GM15510 (cell line): ENCODE results near the gene PSMC3IP.

Experiments
- POLR2A ChIP-seq: IDR thresholded peaks from 3 replicates; pipeline ENCODE4 v1.6.1; 2011; ENCODE audit warnings: borderline replicate concordance; ENCODE audit not compliant: insufficient read length; ENCODE audit errors: extremely low read depth

PSMC3IP gene

DNA sequence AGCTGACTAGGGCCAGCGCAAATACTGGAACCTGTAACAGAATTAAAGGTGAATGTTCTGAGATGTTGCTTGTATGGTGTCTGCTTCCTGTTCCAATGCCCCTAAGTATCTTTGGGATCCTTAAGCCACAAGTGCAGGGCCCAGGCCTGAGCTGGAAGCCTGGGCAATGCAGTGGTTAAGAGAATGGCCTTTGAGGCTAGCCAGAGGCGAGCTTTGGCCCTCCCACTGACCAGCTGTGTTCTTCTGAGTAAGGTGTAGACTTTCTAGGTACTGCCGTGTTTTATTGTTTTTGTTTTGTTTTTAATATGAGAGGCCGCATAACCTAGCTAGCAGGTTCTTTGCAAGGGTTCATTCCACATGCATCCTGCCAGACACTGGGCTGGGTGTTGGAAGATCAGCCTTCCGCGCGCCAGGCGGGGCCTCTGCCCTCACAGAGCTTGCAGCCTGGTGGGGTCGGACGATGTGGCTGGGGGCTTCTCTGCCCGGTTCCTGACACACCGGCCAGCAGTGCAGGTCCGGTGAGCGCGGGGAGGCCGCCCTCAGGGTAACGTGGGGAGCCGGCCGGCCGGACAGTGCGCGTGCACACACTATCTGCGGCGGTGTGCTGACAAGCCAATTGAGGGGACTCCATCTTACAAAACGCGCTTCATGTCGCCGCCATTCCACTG is 11.2 kb downstream of the PSMC3IP start:
- no peak for TF ChIP-seq POLR2A

GRCh38 chr17:42565523-42566214 is 11.9 kb downstream of the PSMC3IP start:
- no peak for TF ChIP-seq POLR2A

GRCh38 chr17:42564815-42565522 is 12.6 kb downstream of the PSMC3IP start:
- TF ChIP-seq POLR2A, result no peak

DNA sequence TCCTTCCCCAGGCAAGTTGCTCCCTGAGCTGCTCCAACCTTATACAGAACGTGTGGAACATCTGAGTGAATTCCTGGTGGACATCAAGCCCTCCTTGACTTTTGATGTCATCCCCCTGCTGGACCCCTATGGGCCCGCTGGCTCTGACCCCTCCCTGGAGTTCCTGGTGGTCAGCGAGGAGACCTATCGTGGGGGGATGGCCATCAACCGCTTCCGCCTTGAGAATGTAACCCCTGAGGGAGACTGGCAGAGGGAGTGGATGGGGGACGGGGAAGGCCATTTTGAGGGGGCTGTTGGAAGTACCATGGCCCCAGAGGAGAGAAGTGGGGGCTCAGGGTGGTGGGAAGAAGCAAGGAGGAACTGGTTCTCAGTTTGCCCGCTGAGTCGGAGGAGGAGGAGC is 13.6 kb downstream of the PSMC3IP start:
- no peak for TF ChIP-seq POLR2A

GRCh38 chr17:42563543-42563942 is 14.0 kb downstream of the PSMC3IP start:
- no peak for TF ChIP-seq POLR2A

DNA sequence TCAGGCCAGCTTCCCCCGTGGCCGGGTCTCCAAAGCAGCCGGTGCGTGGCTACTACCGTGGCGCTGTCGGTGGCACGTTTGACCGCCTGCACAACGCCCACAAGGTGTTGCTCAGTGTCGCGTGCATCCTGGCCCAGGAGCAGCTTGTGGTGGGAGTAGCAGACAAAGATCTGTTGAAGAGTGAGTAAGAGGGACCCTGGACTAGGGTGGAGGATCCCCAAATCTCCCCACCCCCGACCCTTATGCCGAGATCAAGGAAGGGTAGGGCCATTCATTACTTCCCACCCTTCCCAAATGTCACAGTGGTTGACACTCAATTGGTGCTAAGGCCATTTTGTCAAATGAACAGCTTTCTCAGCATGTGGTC is 14.4 kb downstream of the PSMC3IP start:
- no peak for TF ChIP-seq POLR2A

- no peak for TF ChIP-seq POLR2A
Measured at GRCh38 chr17:42562388-42563142, 15.0 kb downstream of the PSMC3IP start.

GRCh38 chr17:42561897-42562387 is 15.6 kb downstream of the PSMC3IP start, which contains the start of gene COASY:
TSS of gene COASY (plus strand) at chr17:42562148. CDS start at chr17:42562623, 475 bp downstream.
- peak; percentile 81 for TF ChIP-seq POLR2A

DNA sequence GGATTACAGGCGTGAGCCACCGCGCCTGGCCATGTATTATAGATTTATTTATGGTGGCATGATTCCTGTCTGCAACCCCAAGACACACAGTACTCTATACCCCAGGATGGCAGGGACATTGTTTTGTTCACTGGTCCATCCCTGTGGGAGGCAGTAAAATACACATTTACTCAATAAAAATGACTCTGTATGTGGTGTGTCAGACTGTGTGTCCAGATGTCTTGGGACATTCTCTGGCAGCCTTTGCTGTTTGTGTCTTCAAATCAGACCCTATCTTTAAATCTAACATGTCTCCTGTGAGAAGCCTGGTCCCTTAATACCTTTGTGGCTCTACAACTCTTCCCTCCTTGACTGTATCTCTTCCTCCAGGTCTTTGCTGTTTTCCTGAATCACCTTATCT is 17.3 kb downstream of the PSMC3IP start:
- TF ChIP-seq POLR2A, result no peak

GRCh38 chr17:42559075-42559474 is 18.5 kb downstream of the PSMC3IP start:
- TF ChIP-seq POLR2A, result no peak

DNA sequence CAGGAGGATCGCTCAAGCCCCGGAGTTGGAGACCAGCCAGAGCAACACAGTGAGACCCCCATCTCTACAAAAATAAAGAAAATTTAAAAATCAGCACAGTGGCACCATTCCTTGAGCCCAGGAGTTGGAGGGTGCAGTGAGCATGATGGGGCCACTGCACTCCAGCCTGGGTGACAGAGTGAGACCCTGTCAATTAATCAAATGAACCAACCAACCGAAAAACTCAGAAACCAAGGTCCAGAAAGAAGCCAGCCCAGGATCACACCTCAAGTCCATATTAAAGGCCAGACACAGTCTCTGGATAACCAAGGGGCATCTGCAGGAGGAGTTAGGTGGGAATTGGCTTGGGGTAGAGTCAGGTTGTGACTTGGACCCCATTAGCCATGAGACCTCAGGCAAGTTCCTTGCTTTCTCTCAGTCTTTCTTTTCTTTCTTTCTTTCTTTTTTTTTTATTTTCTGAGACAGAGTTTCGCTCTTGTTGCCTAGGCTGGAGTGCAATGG is 22.4 kb downstream of the PSMC3IP start:
- no peak for TF ChIP-seq POLR2A

DNA sequence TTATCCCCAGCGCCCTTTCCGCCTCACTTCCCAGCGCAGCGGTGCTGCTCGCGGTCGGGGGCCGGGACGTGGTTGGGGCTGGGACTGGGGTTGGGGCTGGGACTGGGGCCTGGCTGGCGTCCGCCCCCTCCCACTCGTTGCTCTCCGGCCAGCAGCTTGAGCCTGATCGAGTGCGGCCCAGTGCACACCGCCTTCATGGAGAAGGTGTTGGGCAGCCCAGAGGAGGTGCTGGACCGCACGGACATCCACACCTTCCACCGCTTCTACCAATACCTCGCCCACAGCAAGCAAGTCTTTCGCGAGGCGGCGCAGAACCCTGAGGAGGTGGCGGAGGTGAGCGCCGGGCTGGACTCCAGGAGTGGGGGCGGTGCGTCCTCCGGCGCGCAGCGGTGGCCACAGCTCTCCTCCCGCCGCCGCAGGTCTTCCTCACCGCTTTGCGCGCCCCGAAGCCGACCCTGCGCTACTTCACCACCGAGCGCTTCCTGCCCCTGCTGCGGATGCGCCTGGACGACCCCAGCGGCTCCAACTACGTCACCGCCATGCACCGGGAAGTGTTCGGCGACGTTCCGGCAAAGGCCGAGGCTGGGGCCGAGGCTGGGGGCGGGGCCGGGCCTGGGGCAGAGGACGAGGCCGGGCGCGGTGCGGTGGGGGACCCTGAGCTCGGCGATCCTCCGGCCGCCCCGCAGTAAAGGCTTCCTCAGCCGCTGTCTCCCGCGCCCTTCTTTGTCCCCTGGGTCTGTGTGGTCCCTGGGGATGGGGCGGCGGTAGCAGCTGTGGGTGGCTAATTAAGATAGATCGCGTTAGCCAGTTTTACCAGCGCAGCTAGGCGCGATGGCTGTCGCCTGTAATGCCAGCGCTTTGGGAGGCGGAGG is 23.0 kb downstream of the PSMC3IP start:
- TF ChIP-seq POLR2A, result peak; percentile 85

DNA sequence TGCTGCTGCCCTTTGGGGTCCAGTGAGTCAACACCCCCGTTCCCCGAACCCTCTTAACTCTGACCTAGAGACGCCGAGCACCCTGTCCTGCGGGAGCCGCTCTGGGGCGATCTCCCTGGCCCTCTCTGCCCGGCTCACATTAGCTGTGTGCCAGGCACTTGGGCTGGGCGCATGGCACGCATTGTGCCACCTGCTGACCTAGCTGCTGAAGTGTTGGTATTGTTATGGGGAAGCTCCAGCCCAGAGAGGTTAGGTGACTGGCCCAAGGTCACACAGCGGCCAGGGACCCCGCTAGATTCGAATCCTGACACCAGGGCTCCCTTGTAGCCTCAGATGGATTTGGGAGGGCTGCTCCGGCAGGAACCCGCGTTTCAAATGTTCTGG is 23.7 kb downstream of the PSMC3IP start:
- TF ChIP-seq POLR2A, result no peak
